Posterior cingulate gyrus (tissue), 11 donors: ENCODE results near the gene INSM1.
A peak's percentile ranks its signal among the peaks of the same experiment; 100 is the strongest.
"Not testable (repeated sequence)": the region's sequence is repeated elsewhere in the genome, so short reads cannot be mapped to it uniquely, and the experiment has no call there.

Source experiments
- DNase-seq, 10 donors: peaks; one replicate each; pipeline versions ENCODE4 v3.0.0 to v3.0.0-alpha.2; 2020 to 2021; ENCODE audit warnings: mixed read lengths in 3 of 10
- intact Hi-C: fragments of 100-400 bp; cut with DNase I; formaldehyde crosslinking; loops from one replicate; pipeline ENCODE4 v1.15.1; 2023

The INSM1 gene

GRCh38 chr20:20367575-20368417 is at the start of gene INSM1:
Gene INSM1 (plus strand): TSS chr20:20368104. CDS start chr20:20368268, 164 bp downstream.
- intact Hi-C loops = loop anchor here (5.0 kb wide), 1 partner anchor 40 kb away; no protein-coding TSS in a partner anchor
- DNase-seq = peak; percentile 54 to 96 (median 68)

GRCh38 chr20:20318365-20319161 is 49.3 kb upstream of the INSM1 start:
- intact Hi-C loops = no loop called here
- DNase-seq = peak in 1 of 10 donors; percentile 62

GRCh38 chr20:20321134-20321533 is 46.8 kb upstream of the INSM1 start:
- DNase-seq = no peak
- intact Hi-C loops = no loop called here

GRCh38 chr20:20321917-20322316 is 46.0 kb upstream of the INSM1 start:
- no peak for DNase-seq
- intact Hi-C loops = no loop called here

GRCh38 chr20:20322912-20323311 is 45.0 kb upstream of the INSM1 start:
- no peak for DNase-seq
- intact Hi-C loops = no loop called here

GRCh38 chr20:20327746-20328145 is 40.2 kb upstream of the INSM1 start:
- intact Hi-C loops = no loop called here
- no peak for DNase-seq

- intact Hi-C loops = no loop called here
- DNase-seq = no peak
Measured at GRCh38 chr20:20329564-20329963, 38.3 kb upstream of the INSM1 start.

- intact Hi-C loops = no loop called here
- DNase-seq = no peak
Measured at GRCh38 chr20:20331156-20331555, 36.7 kb upstream of the INSM1 start.

GRCh38 chr20:20331817-20332216 is 36.1 kb upstream of the INSM1 start:
- DNase-seq = no peak
- intact Hi-C loops = no loop called here

- DNase-seq = peak in 3 of 10 donors; percentile 36 to 76 (median 38)
- intact Hi-C loops = no loop called here
Measured at GRCh38 chr20:20333866-20334265, 34.0 kb upstream of the INSM1 start.

GRCh38 chr20:20334489-20334888 is 33.4 kb upstream of the INSM1 start:
- DNase-seq = no peak
- intact Hi-C loops = no loop called here

GRCh38 chr20:20338133-20338730 is 29.7 kb upstream of the INSM1 start:
- intact Hi-C loops = no loop called here
- peak in 8 of 10 donors; percentile 55 to 95 (median 71) for DNase-seq

- no peak for DNase-seq
- intact Hi-C loops = no loop called here
Measured at GRCh38 chr20:20340443-20340842, 27.5 kb upstream of the INSM1 start.

GRCh38 chr20:20341371-20341770 is 26.5 kb upstream of the INSM1 start:
- no peak for DNase-seq
- intact Hi-C loops = no loop called here

GRCh38 chr20:20342066-20342465 is 25.8 kb upstream of the INSM1 start:
- no peak for DNase-seq
- intact Hi-C loops = no loop called here

GRCh38 chr20:20343932-20344331 is 24.0 kb upstream of the INSM1 start:
- DNase-seq = no peak
- intact Hi-C loops = no loop called here

- intact Hi-C loops = no loop called here
- no peak for DNase-seq
Measured at GRCh38 chr20:20344476-20344875, 23.4 kb upstream of the INSM1 start.

GRCh38 chr20:20353576-20353975 is 14.3 kb upstream of the INSM1 start:
- intact Hi-C loops = no loop called here
- DNase-seq = no peak

GRCh38 chr20:20355503-20355902 is 12.4 kb upstream of the INSM1 start:
- intact Hi-C loops, DNase-seq: not testable (repeated sequence)

- no peak for DNase-seq
- intact Hi-C loops = no loop called here
Measured at GRCh38 chr20:20358801-20359200, 9.1 kb upstream of the INSM1 start.

GRCh38 chr20:20359628-20360027 is 8.3 kb upstream of the INSM1 start:
- intact Hi-C loops = loop anchor here (2.0 to 5.0 kb wide), 2 partner anchors 93 to 209 kb away; no protein-coding TSS in a partner anchor
- no peak for DNase-seq
